WTC11 (cell line): ENCODE results near the gene CEP85L. TPM values are rescaled to one million over a fixed set of nuclear protein-coding genes. Genes with fewer than 3 reads are reported as not detected.

Source experiments
- ATAC-seq: fragments of 200-7000 bp; cut with Tn5 transposase; 2 replicates; pipeline ENCODE4 v1.10.0; 2021; ENCODE audit warnings: mild to moderate bottlenecking, moderate library complexity
- CTCF ChIA-PET: fragments of 300-600 bp; sonication (Branson Sonifier 250); formaldehyde crosslinking; loops from one replicate; lab custom pipeline; 2021; ENCODE audit warnings: antibody characterized with exemption; lab: Charles Lee
- POLR2A ChIA-PET: fragments of 350-600 bp; sonication (Branson Sonifier 250); formaldehyde crosslinking; loops from one replicate; lab custom pipeline; 2021; ENCODE audit warnings: antibody characterized with exemption; lab: Charles Lee
- DNase-seq: peaks from one replicate; pipeline ENCODE4 v3.0.0; 2021; ENCODE audit warnings: low spot score
- H3K27ac Mint-ChIP-seq: 2 replicates; pipeline ENCODE4 v1.8.0; 2021; ENCODE audit warnings: mixed read lengths
- H3K27me3 Mint-ChIP-seq: 2 replicates; pipeline ENCODE4 v1.8.0; 2021; ENCODE audit warnings: low read depth, mild to moderate bottlenecking, moderate library complexity, mixed read lengths
- H3K36me3 Mint-ChIP-seq: 2 replicates; pipeline ENCODE4 v1.8.0; 2021; ENCODE audit warnings: mixed read lengths
- H3K4me1 Mint-ChIP-seq: 2 replicates; pipeline ENCODE4 v1.8.0; 2022; ENCODE audit warnings: mixed read lengths
- H3K4me3 Mint-ChIP-seq: 2 replicates; pipeline ENCODE4 v1.8.0; 2021; ENCODE audit warnings: mild to moderate bottlenecking, moderate library complexity, mixed read lengths
- H3K9me3 Mint-ChIP-seq: 2 replicates; pipeline ENCODE4 v1.8.0; 2021; ENCODE audit warnings: mixed read lengths
- ARID4B ChIP-seq: sonication (generic); formaldehyde crosslinking; IDR thresholded peaks from 2 replicates; pipeline ENCODE4 v1.8.0; 2023; ENCODE audit warnings: missing genetic modification reagents, mild to moderate bottlenecking, borderline replicate concordance
- ATF1 ChIP-seq: sonication (generic); formaldehyde crosslinking; IDR thresholded peaks from 2 replicates; pipeline ENCODE4 v1.8.1; 2023; ENCODE audit warnings: mild to moderate bottlenecking, moderate library complexity, missing genetic modification reagents
- CBFB ChIP-seq: sonication (generic); formaldehyde crosslinking; IDR thresholded peaks from 2 replicates; pipeline ENCODE4 v1.8.1; 2022; ENCODE audit warnings: mild to moderate bottlenecking, low read depth, missing genetic modification reagents
- E2F4 ChIP-seq: sonication (generic); formaldehyde crosslinking; IDR thresholded peaks from 2 replicates; pipeline ENCODE4 v1.8.1; 2022; ENCODE audit warnings: low read depth, mild to moderate bottlenecking, moderate library complexity, missing genetic modification reagents, borderline replicate concordance
- FOXJ3 ChIP-seq: sonication (generic); formaldehyde crosslinking; IDR thresholded peaks from 2 replicates; pipeline ENCODE4 v1.9.0; 2021; ENCODE audit warnings: missing genetic modification reagents, mild to moderate bottlenecking, borderline replicate concordance
- GABPB1 ChIP-seq: sonication (generic); formaldehyde crosslinking; IDR thresholded peaks from 2 replicates; pipeline ENCODE4 v1.8.1; 2023; ENCODE audit warnings: mild to moderate bottlenecking, missing genetic modification reagents
- GRHL2 ChIP-seq: fragments of 250-450 bp; sonication (Bioruptor Pico); IDR thresholded peaks from 2 replicates; pipeline ENCODE4 v1.8.0; 2022; ENCODE audit warnings: mild to moderate bottlenecking, moderate library complexity; ENCODE audit not compliant: insufficient replicate concordance, severe bottlenecking
- IRF1 ChIP-seq: sonication (generic); formaldehyde crosslinking; IDR thresholded peaks from 2 replicates; pipeline ENCODE4 v1.8.0; 2023; ENCODE audit warnings: missing genetic modification reagents
- MAX ChIP-seq: sonication (generic); formaldehyde crosslinking; IDR thresholded peaks from 2 replicates; pipeline ENCODE4 v1.8.0; 2022; ENCODE audit warnings: mild to moderate bottlenecking, missing genetic modification reagents
- NFYB ChIP-seq: sonication (generic); formaldehyde crosslinking; conservative IDR thresholded peaks from 2 replicates; pipeline ENCODE4 v1.8.0; 2022; ENCODE audit warnings: low read depth, missing genetic modification reagents
- OVOL2 ChIP-seq: fragments of 250-450 bp; sonication (Bioruptor Pico); IDR thresholded peaks from 2 replicates; pipeline ENCODE4 v1.9.0; 2021; ENCODE audit warnings: mild to moderate bottlenecking, borderline replicate concordance
- RELA ChIP-seq: sonication (generic); formaldehyde crosslinking; IDR thresholded peaks from 2 replicates; pipeline ENCODE4 v1.8.1; 2022; ENCODE audit warnings: missing genetic modification reagents, mild to moderate bottlenecking, borderline replicate concordance
- SMAD3 ChIP-seq: sonication (generic); formaldehyde crosslinking; IDR thresholded peaks from 2 replicates; pipeline ENCODE4 v1.8.0; 2022; ENCODE audit warnings: missing genetic modification reagents, mild to moderate bottlenecking, borderline replicate concordance
- SOX15 ChIP-seq: fragments of 250-450 bp; sonication (Bioruptor Pico); IDR thresholded peaks from 2 replicates; pipeline ENCODE4 v1.9.0; 2021; ENCODE audit warnings: mild to moderate bottlenecking
- STAT6 ChIP-seq: sonication (generic); formaldehyde crosslinking; conservative IDR thresholded peaks from 2 replicates; pipeline ENCODE4 v1.8.1; 2023; ENCODE audit warnings: mild to moderate bottlenecking, low read depth, missing genetic modification reagents, moderate library complexity
- TCF7 ChIP-seq: sonication (generic); formaldehyde crosslinking; IDR thresholded peaks from 2 replicates; pipeline ENCODE4 v1.8.0; 2022; ENCODE audit warnings: mild to moderate bottlenecking, low read depth, missing genetic modification reagents, moderate library complexity
- ZBTB43 ChIP-seq: sonication (generic); formaldehyde crosslinking; IDR thresholded peaks from 2 replicates; pipeline ENCODE4 v1.8.1; 2023; ENCODE audit warnings: mild to moderate bottlenecking, missing genetic modification reagents
- ZNF121 ChIP-seq: sonication (generic); formaldehyde crosslinking; IDR thresholded peaks from 2 replicates; pipeline ENCODE4 v1.8.0; 2023; ENCODE audit warnings: missing genetic modification reagents
- ZNF263 ChIP-seq: sonication (generic); formaldehyde crosslinking; IDR thresholded peaks from 2 replicates; pipeline ENCODE4 v1.8.1; 2022; ENCODE audit warnings: low read depth, mild to moderate bottlenecking, moderate library complexity, missing genetic modification reagents
- ZNF396 ChIP-seq: fragments of 250-450 bp; sonication (Bioruptor Pico); IDR thresholded peaks from 2 replicates; pipeline ENCODE4 v1.8.0; 2021; ENCODE audit warnings: mild to moderate bottlenecking, moderate library complexity, borderline replicate concordance
- ZNF416 ChIP-seq: fragments of 250-450 bp; sonication (Bioruptor Pico); IDR thresholded peaks from 2 replicates; pipeline ENCODE4 v1.9.0; 2021; ENCODE audit warnings: mild to moderate bottlenecking, inconsistent platforms
- ZNF512 ChIP-seq: sonication (generic); formaldehyde crosslinking; IDR thresholded peaks from 2 replicates; pipeline ENCODE4 v1.8.1; 2022; ENCODE audit warnings: missing genetic modification reagents, borderline replicate concordance
- total RNA-seq: library from RNA; stranded (reverse); gene quantifications from 3 replicates; pipeline ENCODE4 v1.2.3, GENCODE V29; 2021

CEP85L gene
- total RNA-seq, 1 experiment from 2014 or later = 32.5 TPM

- TF ChIP-seq FOXJ3 (CRISPR knock-in tag) (no peak), ZNF396 (CRISPR knock-in tag) (no peak), CBFB (CRISPR knock-in tag) (no peak), IRF1 (CRISPR knock-in tag) (no peak), NFYB (CRISPR knock-in tag) (no peak), GABPB1 (CRISPR knock-in tag) (no peak), ZNF121 (CRISPR knock-in tag) (no peak), RELA (CRISPR knock-in tag) (no peak), ARID4B (CRISPR knock-in tag) (no peak), SOX15 (CRISPR knock-in tag) (no peak)
Observed at GRCh38 chr6:118652051-118652615, 742 bp upstream of the CEP85L start (continued).

- Mint-ChIP-seq H3K36me3 (no peaks in the 10 kb centered on the region), H3K27me3 (no peaks in the 10 kb centered on the region; the same call in 1 of the 2 replicates), H3K27ac (no peak overlapping the region), H3K4me1 (peaks cover 25% of the 10 kb centered on the region), H3K9me3 (no peaks in the 10 kb centered on the region), H3K4me3 (peak overlapping the region; percentile 78)
- CTCF ChIA-PET = interaction anchor here (0.6 to 1.2 kb wide), 5 partner anchors 14 to 1307 kb away, joined by 3 to 4 read pairs (median 3); no protein-coding TSS in a partner anchor
- ATAC-seq (peak; percentile 12), DNase-seq (peak; percentile 59)
- POLR2A ChIA-PET = interaction anchor here (0.5 to 1.8 kb wide), 3 partner anchors 16 to 976 kb away, joined by 3 to 7 read pairs (median 5); no protein-coding TSS in a partner anchor
- TF ChIP-seq ZBTB43 (no peak), SMAD3 (CRISPR knock-in tag) (no peak), ZNF121 (CRISPR knock-in tag) (no peak), ZNF416 (no peak), ZNF263 (CRISPR knock-in tag) (peak; percentile 24; the same call in 1 of the 2 replicates), E2F4 (CRISPR knock-in tag) (no peak), GRHL2 (CRISPR knock-in tag) (no peak), STAT6 (CRISPR knock-in tag) (no peak), MAX (CRISPR knock-in tag) (no peak; the same call in 1 of the 2 replicates), TCF7 (CRISPR knock-in tag) (no peak), ZNF512 (no peak), OVOL2 (CRISPR knock-in tag) (no peak), ATF1 (0 out of 2 replicates have a peak, but pooled peaks have one; percentile 20)
Observed at GRCh38 chr6:118650582-118651281, 659 bp downstream of the CEP85L start.
